Measurements from ENCODE around the gene ALG14.

ALG14 gene

GRCh38 chr1:95004013-95004412, 68.7 kb downstream of the ALG14 start:
- H4K20me1 ChIP-seq (ENCODE audit: low read depth, low read length): no peaks in the 10 kb centered on the region
- H2AFZ ChIP-seq (ENCODE audit: low read depth, low read length, severe bottlenecking): no peak overlapping the region
- TF ChIP-seq EZH2phosphoT487 (conservative IDR thresholded peaks at IDR 0.05; ENCODE audit: low read length) (no peak), CTCF (IDR thresholded peaks at IDR 0.05; ENCODE audit: insufficient read depth, low read length, poor library complexity, severe bottlenecking) (no peak)
- no peak overlapping the region for H3K27ac ChIP-seq (ENCODE audit: low read depth, low read length)
- no peak overlapping the region for H3K9ac ChIP-seq (ENCODE audit: low read length)
- no peak overlapping the region for H3K4me3 ChIP-seq (ENCODE audit: insufficient read depth, low read length, poor library complexity, severe bottlenecking)
- H3K4me2 ChIP-seq (ENCODE audit: low read depth, low read length, poor library complexity, severe bottlenecking): no peak overlapping the region
- H3K36me3 ChIP-seq (ENCODE audit: low read length): no peaks in the 10 kb centered on the region
- no peaks in the 10 kb centered on the region for H3F3A ChIP-seq (ENCODE audit: insufficient read depth)
- H3K27me3 ChIP-seq (ENCODE audit: low read length): no peaks in the 10 kb centered on the region
- no peaks in the 10 kb centered on the region for H3K9me2 ChIP-seq (replicated peaks; ENCODE audit: insufficient read depth, low read length)
- H3K79me2 ChIP-seq (ENCODE audit: insufficient read depth, low read length): no peaks in the 10 kb centered on the region
- no peaks in the 10 kb centered on the region for H3K9me3 ChIP-seq (ENCODE audit: insufficient read depth, low read length)

GRCh38 chr1:95003433-95003738, 69.4 kb downstream of the ALG14 start:
- Histone ChIP-seq H4K20me1 (ENCODE audit: low read depth, low read length) (no peaks in the 10 kb centered on the region), H3K27me3 (ENCODE audit: low read length) (no peaks in the 10 kb centered on the region), H3K9me2 (replicated peaks; ENCODE audit: insufficient read depth, low read length) (no peaks in the 10 kb centered on the region), H3K27ac (ENCODE audit: low read depth, low read length) (no peak overlapping the region), H2AFZ (ENCODE audit: low read depth, low read length, severe bottlenecking) (no peak overlapping the region), H3K79me2 (ENCODE audit: insufficient read depth, low read length) (no peaks in the 10 kb centered on the region), H3F3A (ENCODE audit: insufficient read depth) (no peaks in the 10 kb centered on the region), H3K9me3 (ENCODE audit: insufficient read depth, low read length) (no peaks in the 10 kb centered on the region), H3K9ac (ENCODE audit: low read length) (no peak overlapping the region), H3K4me2 (ENCODE audit: low read depth, low read length, poor library complexity, severe bottlenecking) (no peak overlapping the region), H3K4me3 (ENCODE audit: insufficient read depth, low read length, poor library complexity, severe bottlenecking) (no peak overlapping the region), H3K36me3 (ENCODE audit: low read length) (no peaks in the 10 kb centered on the region)
- no peak for TF ChIP-seq EZH2phosphoT487 (conservative IDR thresholded peaks at IDR 0.05; ENCODE audit: low read length)
- TF ChIP-seq CTCF (IDR thresholded peaks at IDR 0.05; ENCODE audit: insufficient read depth, low read length, poor library complexity, severe bottlenecking): no peak

GRCh38 chr1:95002540-95003432, 70.0 kb downstream of the ALG14 start:
- H3K9ac ChIP-seq (ENCODE audit: low read length): no peak overlapping the region

More at GRCh38 chr1:95002540-95003432, 70.0 kb downstream of the ALG14 start:
- no peaks in the 10 kb centered on the region for H3K9me3 ChIP-seq (ENCODE audit: insufficient read depth, low read length)
- no peaks in the 10 kb centered on the region for H3F3A ChIP-seq (ENCODE audit: insufficient read depth)
- H3K36me3 ChIP-seq (ENCODE audit: low read length): no peaks in the 10 kb centered on the region
- no peaks in the 10 kb centered on the region for H3K79me2 ChIP-seq (ENCODE audit: insufficient read depth, low read length)
- no peaks in the 10 kb centered on the region for H3K27me3 ChIP-seq (ENCODE audit: low read length)
- no peak overlapping the region for H3K4me3 ChIP-seq (ENCODE audit: insufficient read depth, low read length, poor library complexity, severe bottlenecking)
- no peak overlapping the region for H3K27ac ChIP-seq (ENCODE audit: low read depth, low read length)
- TF ChIP-seq EZH2phosphoT487 (conservative IDR thresholded peaks at IDR 0.05; ENCODE audit: low read length) (no peak), CTCF (IDR thresholded peaks at IDR 0.05; ENCODE audit: insufficient read depth, low read length, poor library complexity, severe bottlenecking) (no peak)
- H4K20me1 ChIP-seq (ENCODE audit: low read depth, low read length): no peaks in the 10 kb centered on the region
- no peaks in the 10 kb centered on the region for H3K9me2 ChIP-seq (replicated peaks; ENCODE audit: insufficient read depth, low read length)
- no peak overlapping the region for H3K4me2 ChIP-seq (ENCODE audit: low read depth, low read length, poor library complexity, severe bottlenecking)
- H2AFZ ChIP-seq (ENCODE audit: low read depth, low read length, severe bottlenecking): no peak overlapping the region
